GM21737 (cell line): ENCODE data around the gene RBMY1B.
A peak's percentile ranks its signal among the peaks of the same experiment; 100 is the strongest.
"Not testable (repeated sequence)": the region's sequence is repeated elsewhere in the genome, so short reads cannot be mapped to it uniquely, and the experiment has no call there.

Experiments used
- ATAC-seq: cut with Tn5 transposase; IDR thresholded peaks from one replicate; pipeline ENCODE4 v1.9.1; 2021; ENCODE audit warnings: mild to moderate bottlenecking, moderate library complexity; ENCODE audit not compliant: unreplicated experiment

Gene RBMY1B

GRCh38 chrY:21511038-21511437, at the start of gene RBMY1B:
Gene RBMY1B, plus strand, starts transcription at chrY:21511338. Its CDS starts 2,013 bp downstream, at chrY:21513351.
- not testable (repeated sequence) for ATAC-seq

- ATAC-seq, result not testable (repeated sequence)
Measured at GRCh38 chrY:21462915-21463314, 48.2 kb upstream of the RBMY1B start.

GRCh38 chrY:21482967-21483366, 28.2 kb upstream of the RBMY1B start:
- no peak for ATAC-seq

- ATAC-seq, result not testable (repeated sequence)
Measured at GRCh38 chrY:21534579-21534978, 23.4 kb downstream of the RBMY1B start, which contains the start of gene RBMY1A1. Gene RBMY1A1, plus strand, starts transcription at chrY:21534879. Its CDS starts 2,013 bp downstream, at chrY:21536892.

- ATAC-seq, result peak; percentile 83
Measured at GRCh38 chrY:21559316-21559984, 48.3 kb downstream of the RBMY1B start.
